Natural killer cell treated with Interleukin-12 subunit alpha and Interleukin-12 subunit beta and Interleukin-15 and Interleukin-18, amount 100 ng/mL, for 72 hours (primary cell): ENCODE results near the gene PAF1. TPM values are rescaled to one million over a fixed set of nuclear protein-coding genes. Genes with fewer than 3 reads are reported as not detected.
"Not testable (repeated sequence)": the region's sequence is repeated elsewhere in the genome, so short reads cannot be mapped to it uniquely, and the experiment has no call there.

Source experiments
- ATAC-seq, 2 donors: fragments of 150-1000 bp; cut with Tn5 transposase in 1 of 2; sonication (Bioruptor Pico), chemical (Tn5 transposase) in 1 of 2; 2 replicates each; pipeline ENCODE4 v1.10.0; 2021
- DNase-seq: peaks from one replicate; pipeline ENCODE4 v3.0.0; 2022; ENCODE audit warnings: low spot score
- H3K27ac Mint-ChIP-seq, 2 donors: 1 replicate in 1 of 2; 2 replicates in 1 of 2; pipeline ENCODE4 v1.8.0; 2022; ENCODE audit warnings: mixed read lengths in 2 of 2, mild to moderate bottlenecking in 1 of 2, moderate library complexity in 1 of 2
- H3K27me3 Mint-ChIP-seq, 2 donors: 1 replicate in 1 of 2; 2 replicates in 1 of 2; pipeline ENCODE4 v1.8.0; 2022; ENCODE audit warnings: mixed read lengths in 2 of 2
- H3K36me3 Mint-ChIP-seq: one replicate; pipeline ENCODE4 v1.8.0; 2022; ENCODE audit warnings: mixed read lengths
- H3K4me1 Mint-ChIP-seq, 2 donors: 1 replicate in 1 of 2; 2 replicates in 1 of 2; pipeline ENCODE4 v1.8.0; 2022; ENCODE audit warnings: low read depth in 2 of 2, mixed read lengths in 2 of 2, mild to moderate bottlenecking in 1 of 2
- H3K4me3 Mint-ChIP-seq: one replicate; pipeline ENCODE4 v1.8.0; 2022; ENCODE audit warnings: mixed read lengths
- H3K9me3 Mint-ChIP-seq: 2 replicates; pipeline ENCODE4 v1.8.0; 2022; ENCODE audit warnings: mixed read lengths
- total RNA-seq, 2 donors: library from RNA; stranded (reverse); gene quantifications; one replicate each; pipeline ENCODE4 v1.2.3, GENCODE V29; 2022

PAF1 gene
- total RNA-seq, 2 donors from 2014 or later = 38.1 to 39.2 TPM

DNA sequence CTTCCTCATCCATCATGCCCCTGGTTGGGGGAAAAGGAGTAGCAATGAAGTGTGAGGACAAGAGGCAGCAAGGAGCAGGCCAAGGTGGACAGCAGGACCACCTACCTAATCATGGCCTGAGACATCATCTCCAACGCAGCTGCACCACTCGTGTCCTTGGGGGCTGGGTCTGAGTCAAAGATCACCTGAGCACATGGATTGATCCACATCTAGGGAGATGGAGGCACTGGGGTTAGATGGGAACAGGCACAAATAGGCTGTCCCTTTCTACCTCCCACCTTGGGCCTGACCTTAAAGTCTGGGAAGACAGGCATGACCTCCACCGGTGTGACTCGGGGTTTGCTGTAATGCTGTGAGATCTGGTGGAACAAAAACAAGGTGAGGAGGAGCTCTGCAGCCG is 2.2 kb downstream of the PAF1 start:
- H3K36me3 Mint-ChIP-seq = peaks cover 12% of the 10 kb centered on the region
- H3K4me3 Mint-ChIP-seq = no peak overlapping the region
- H3K27ac Mint-ChIP-seq = peak overlapping the region; percentile 33 to 97
- H3K9me3 Mint-ChIP-seq = no peaks in the 10 kb centered on the region
- H3K27me3 Mint-ChIP-seq = no peaks in the 10 kb centered on the region
- no peak for ATAC-seq
- DNase-seq = no peak
- H3K4me1 Mint-ChIP-seq = peaks cover 27 to 37% of the 10 kb centered on the region in 2 donors

DNA sequence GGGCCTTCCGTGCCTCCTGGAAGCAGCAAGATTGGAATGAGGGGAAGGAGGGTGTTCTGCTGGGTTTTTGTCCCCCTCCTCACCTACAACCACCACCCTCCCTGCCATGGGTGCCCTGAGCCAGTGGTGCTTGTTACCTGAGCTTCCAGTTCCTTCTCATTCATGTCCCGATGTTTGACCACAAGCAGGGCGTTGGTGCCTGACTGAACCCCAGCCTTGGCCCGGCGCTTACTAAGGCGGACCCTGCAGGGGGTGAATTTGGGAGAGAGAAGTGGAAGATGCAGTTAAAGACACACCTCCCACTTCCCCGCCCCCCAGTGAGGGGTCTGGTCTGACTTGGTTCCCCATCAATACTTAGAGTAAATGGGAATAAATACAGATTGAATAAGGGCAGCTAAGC is 4.3 kb downstream of the PAF1 start:
- Mint-ChIP-seq H3K27me3 (no peaks in the 10 kb centered on the region), H3K4me3 (no peak overlapping the region), H3K27ac (peak overlapping the region; percentile 36 to 54), H3K9me3 (no peaks in the 10 kb centered on the region), H3K4me1 (peaks cover 26 to 28% of the 10 kb centered on the region in 2 donors), H3K36me3 (peaks cover 12% of the 10 kb centered on the region)
- DNase-seq (no peak), ATAC-seq (no peak)

DNA sequence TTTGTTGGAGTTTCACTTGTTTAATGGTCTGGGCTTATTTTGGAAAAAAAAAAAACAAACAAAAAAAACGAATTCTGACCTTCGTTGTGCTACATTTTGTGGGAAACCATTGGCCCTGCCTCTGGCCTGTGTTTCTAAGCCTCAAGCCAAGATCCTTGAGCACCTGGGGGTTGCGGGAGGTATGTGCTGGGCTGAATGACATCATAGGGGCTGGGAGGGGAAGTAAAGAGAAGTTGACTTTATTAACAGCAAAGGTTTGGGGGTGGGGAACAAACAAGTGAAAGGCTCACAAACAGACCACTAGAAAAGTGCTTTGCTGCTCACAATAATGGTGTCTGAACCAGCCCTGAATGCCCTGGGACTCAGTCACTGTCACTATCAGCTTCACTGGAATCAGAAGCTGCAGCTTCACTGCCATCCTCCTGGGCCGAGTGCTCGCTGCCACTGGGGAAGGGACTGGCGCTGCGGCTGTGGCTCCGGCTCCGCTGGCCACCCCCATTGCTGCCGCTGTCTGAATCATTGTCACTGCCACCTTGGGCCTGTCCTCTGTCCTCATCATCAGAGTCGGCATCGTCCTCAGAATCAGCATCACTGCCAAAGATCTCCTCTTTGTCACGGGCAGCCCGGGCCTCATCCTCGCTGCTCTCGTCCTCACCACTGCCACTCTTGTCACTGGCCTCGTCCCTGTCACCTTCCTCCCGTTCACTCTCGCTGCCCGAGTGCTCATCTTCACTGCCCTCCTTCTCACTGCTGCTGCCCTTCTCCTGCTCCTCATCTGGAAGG is 5.1 kb downstream of the PAF1 start:
- H3K36me3 Mint-ChIP-seq = peaks cover 20% of the 10 kb centered on the region
- H3K27me3 Mint-ChIP-seq = no peaks in the 10 kb centered on the region
- DNase-seq (no peak), ATAC-seq (no peak)
- peaks cover 22 to 28% of the 10 kb centered on the region in 2 donors for H3K4me1 Mint-ChIP-seq
- no peak overlapping the region for H3K4me3 Mint-ChIP-seq
- no peaks in the 10 kb centered on the region for H3K9me3 Mint-ChIP-seq
- H3K27ac Mint-ChIP-seq = peak overlapping the region; percentile 36 to 54

DNA sequence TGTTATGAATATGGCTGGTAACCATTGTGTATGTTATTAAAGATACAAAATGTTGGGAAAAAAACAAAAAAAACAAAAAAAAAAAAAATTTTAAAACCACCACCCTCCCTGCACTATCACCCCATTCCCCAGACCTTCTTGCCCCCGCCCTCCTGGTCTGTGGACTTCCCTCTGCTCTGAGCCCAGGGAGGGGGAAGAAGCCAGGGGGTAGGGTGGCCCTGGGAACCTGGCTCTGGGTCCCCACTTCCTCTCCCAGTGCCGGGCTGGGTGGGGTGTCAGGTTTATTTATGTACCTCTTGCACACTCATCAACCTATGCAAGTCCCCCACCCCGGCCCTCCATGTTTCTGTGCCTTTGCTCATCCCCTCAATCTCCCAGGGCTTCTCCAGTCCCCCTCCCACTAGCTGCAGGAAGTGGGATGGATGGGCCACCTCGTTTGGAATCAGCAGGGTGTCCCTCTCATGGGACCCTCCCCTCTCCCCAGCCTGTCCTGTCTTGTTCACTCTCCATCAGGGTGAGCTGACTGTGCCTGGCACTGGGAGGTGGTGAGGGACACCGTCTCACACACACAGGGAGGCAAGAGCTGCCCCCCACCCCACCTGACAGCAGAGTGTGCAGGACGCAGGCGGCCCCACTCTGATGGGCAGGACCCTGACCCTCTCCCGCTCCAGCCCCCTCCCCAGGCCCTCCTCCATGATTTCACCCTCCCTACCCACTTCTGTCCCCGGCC is 5.9 kb downstream of the PAF1 start:
- ATAC-seq (no peak), DNase-seq (no peak)
- Mint-ChIP-seq H3K36me3 (peaks cover 21% of the 10 kb centered on the region), H3K4me1 (peaks cover 17 to 24% of the 10 kb centered on the region in 2 donors), H3K4me3 (no peak overlapping the region), H3K27me3 (no peaks in the 10 kb centered on the region), H3K27ac (peak overlapping the region in 1 of 2 donors; percentile 45), H3K9me3 (no peaks in the 10 kb centered on the region)

DNA sequence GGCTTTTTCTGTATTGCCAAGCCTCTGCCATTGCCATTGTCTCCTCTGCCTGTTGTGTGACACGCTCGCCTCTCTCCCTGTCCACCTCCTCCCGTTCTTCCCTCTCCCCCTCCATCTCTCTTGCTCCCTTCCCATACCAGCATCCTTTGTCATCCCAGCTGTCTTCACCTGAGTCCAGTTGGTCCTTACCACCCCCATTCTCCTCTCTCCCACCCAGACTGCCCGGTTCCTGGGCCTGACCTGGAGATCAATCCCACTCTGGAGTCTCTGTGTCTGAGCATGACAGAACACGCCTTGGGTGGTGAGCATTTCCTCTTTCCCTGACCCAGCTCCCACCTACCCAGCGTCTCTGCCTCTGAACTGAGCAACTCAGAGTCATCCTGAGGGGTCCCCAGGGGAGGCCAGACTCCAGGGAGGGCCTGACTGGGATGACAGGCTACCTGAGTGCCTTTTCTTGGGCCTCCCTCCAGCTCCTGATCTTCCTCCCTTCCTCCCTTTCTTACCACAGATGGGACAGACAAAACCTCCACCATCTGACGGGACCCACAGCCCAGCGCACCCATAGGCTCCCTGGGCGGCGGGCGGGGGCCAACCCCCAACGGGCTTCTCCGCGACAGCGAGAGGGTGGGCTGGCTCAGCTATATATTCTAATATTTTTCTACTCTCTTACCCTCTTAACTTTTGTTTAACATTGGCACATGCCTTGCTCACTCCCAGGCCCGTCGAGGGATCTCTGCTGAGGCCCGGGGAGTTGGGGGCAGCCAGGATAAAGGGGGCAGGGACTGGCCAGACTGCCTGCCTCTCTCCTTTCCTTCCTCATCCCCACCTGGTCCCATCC is 7.7 kb downstream of the PAF1 start:
- H3K4me1 Mint-ChIP-seq = peaks cover 10 to 13% of the 10 kb centered on the region in 2 donors
- ATAC-seq = peak in 1 of 2 donors; percentile 12
- no peak overlapping the region for H3K4me3 Mint-ChIP-seq
- DNase-seq = no peak
- peak overlapping the region in 1 of 2 donors; percentile 57 for H3K27ac Mint-ChIP-seq
- H3K36me3 Mint-ChIP-seq = peaks cover 20% of the 10 kb centered on the region
- no peaks in the 10 kb centered on the region for H3K9me3 Mint-ChIP-seq
- H3K27me3 Mint-ChIP-seq = no peaks in the 10 kb centered on the region

DNA sequence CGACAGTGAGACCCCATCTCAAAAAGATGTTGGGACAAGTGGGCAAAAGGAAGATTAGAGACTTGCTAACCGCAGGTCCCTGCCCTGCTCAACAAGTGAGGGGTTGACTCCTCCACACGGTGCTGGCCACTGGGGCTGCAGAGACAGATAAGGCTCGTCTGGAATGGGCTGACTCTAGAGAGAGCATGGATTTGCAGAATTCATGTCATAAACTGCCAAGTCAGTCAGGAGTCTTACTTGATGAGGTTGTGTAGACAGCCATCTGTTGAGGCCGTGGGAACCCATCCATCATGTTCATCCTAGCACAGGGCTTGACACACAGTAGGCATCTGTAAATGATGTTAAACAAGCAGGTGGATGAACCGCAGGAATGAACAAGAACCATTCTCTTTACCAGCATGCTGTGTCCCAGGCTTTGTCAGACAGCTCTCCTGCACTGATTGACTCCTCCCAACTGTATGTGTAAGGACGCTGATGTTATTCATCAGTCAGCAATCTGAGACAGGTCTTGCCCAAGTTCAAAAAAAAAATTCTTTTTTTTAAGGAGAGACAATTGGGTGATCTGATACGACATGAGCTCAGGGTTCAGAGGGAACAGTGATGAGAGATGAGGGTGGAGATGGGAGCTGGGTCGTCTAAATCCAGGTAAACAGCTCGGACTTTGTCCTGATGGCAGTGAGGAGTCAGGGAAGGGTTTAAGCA is 8.8 kb downstream of the PAF1 start:
- Mint-ChIP-seq H3K9me3 (no peaks in the 10 kb centered on the region), H3K4me3 (no peak overlapping the region), H3K27ac (peak overlapping the region in 1 of 2 donors; percentile 57), H3K27me3 (no peaks in the 10 kb centered on the region), H3K36me3 (peaks cover 22% of the 10 kb centered on the region), H3K4me1 (peaks cover 8 to 12% of the 10 kb centered on the region in 2 donors)
- no peak for DNase-seq
- ATAC-seq = no peak

DNA sequence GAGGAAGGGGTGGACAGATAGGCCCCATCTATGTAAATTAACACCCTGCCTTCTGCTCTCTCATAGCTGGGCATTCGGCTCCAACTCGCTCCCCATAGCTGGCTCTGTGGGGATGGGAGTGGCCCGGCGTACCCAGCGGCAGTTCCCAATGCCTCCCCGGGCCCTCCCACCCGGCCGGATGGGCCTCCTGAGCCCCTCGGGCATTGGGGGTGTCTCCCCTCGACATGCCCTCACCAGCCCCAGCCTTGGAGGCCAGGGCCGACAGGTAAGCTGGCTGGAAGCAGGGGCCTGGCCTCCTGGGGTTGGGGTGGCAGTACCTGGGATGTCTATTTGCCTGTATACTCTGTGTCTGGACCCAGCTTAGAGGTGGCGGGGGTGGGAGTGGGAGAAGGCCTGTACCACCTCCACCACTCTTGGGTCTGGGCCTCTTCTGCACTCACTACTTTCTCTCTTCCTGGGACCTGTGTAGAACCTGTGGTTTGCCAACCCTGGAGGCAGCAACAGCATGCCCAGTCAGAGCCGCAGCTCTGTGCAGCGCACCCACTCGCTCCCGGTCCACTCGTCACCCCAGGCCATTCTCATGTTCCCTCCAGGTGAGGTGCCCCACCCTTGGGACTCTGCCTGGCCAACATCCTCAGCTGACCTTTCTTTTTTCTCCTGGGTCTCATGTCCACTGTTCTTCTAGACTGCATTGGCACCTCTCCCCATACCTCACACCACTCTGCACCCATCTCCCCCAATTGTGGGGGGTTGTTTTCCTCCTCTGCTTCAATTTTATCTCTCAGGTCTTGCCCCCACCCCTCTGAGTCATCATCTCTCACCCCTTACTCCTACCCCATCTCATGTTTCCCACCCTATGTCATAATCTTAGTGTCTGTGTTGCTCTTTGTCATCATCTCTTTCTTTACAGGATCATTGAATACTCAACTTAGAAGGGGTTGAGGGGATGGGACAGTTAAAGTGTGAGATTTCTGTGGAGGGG is 10.1 kb downstream of the PAF1 start:
- Mint-ChIP-seq H3K27me3 (no peaks in the 10 kb centered on the region), H3K27ac (no peak overlapping the region), H3K36me3 (peaks cover 21% of the 10 kb centered on the region), H3K4me3 (no peak overlapping the region), H3K9me3 (no peaks in the 10 kb centered on the region), H3K4me1 (peaks cover 0 to 4% of the 10 kb centered on the region in 2 donors)
- DNase-seq (no peak), ATAC-seq (no peak)

DNA sequence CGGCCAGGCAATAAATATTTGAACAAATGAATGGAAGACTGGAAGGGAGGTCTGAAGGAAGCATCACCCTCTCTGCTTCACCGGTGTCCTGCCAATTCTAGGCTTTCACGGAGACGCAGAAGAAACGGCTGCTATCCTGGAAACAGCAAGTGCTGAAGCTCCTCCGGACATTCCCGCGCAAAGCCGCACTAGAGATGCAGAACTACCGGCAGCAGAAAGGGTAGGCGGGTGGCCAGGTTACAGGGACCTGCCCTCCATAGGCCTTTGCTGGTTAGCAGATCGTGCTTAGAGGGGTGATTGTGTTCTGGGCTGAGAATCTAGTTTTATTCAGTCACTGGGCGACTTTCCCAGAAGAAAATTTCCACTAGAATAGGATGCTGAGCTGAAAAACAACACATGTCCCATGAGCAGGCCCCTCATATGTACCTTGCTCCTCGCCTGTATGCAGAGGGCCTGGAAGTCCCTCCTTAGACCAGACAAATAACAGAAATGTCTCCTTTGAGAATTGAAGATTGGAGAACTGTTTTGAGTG is 11.0 kb downstream of the PAF1 start:
- no peaks in the 10 kb centered on the region for H3K9me3 Mint-ChIP-seq
- H3K36me3 Mint-ChIP-seq = peaks cover 21% of the 10 kb centered on the region
- H3K4me1 Mint-ChIP-seq = peaks cover 0 to 4% of the 10 kb centered on the region in 2 donors
- ATAC-seq (no peak), DNase-seq (no peak)
- H3K4me3 Mint-ChIP-seq = no peak overlapping the region
- H3K27ac Mint-ChIP-seq = no peak overlapping the region
- no peaks in the 10 kb centered on the region for H3K27me3 Mint-ChIP-seq

DNA sequence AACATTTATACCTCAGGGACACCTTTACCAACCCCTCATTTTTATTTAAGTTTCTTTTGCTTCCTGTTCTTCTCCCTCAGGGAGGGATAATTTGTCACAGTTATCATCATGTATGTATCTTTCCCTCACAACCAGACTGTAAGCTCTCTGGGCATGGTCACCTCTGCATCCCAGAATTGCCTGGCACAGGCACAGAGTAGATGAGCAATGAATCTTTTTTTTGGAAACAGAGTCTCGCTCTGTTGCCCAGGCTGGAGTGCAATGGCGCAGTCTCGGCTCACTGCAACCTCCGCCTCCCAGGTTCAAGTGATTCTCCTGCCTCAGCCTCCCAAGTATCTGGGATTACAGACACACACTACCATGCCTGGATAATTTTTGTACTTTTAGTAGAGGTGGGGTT is 11.5 kb downstream of the PAF1 start:
- not testable (repeated sequence) for H3K4me1 Mint-ChIP-seq, ATAC-seq, H3K9me3 Mint-ChIP-seq, H3K4me3 Mint-ChIP-seq, DNase-seq, H3K27me3 Mint-ChIP-seq
- H3K36me3 Mint-ChIP-seq = peaks cover 21% of the 10 kb centered on the region
- H3K27ac Mint-ChIP-seq = peak overlapping the region in 1 of 2 donors; percentile 6

DNA sequence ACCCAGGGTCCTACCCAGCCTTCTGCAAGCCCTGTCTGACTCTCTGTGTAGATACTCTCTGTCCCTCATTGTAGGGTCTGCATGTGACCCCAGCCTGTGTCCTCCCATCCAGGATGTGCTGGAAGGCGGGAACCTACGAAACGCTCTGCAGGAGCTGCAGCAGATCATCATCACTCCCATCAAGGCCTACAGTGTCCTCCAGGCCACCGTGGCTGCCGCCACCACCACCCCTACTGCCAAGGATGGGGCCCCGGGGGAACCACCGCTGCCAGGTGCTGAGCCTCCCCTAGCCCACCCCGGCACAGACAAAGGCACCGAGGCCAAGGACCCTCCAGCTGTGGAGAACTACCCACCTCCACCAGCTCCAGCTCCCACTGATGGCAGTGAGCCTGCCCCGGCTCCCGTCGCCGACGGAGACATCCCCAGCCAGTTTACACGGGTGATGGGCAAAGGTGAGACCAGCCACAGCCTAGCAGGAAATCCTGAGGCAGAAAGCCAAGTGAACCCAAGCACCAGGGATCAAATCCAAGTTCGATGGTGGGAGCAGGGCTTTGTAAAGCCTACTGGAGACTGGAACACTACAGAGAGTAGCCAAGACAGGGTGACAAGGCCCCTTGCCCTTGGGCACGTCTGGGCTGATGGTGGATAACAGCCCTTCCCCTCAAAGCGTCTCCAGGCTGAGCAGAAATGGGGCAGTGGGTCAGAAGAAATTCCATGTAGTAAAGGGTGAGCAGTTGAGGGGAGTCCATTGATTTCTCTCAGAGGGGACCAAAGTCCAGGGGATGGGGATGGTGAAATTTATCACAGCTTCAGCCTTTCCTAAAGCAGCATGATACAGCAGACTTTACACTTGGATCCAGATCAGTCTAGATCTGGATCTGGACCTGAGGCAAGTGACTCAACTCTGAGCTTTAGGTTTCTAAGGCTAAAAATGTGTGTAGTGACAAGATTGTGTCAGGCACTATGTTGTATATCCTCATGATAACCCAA is 13.2 kb downstream of the PAF1 start:
- H3K27ac Mint-ChIP-seq = no peak overlapping the region
- H3K4me1 Mint-ChIP-seq = peaks cover 0 to 8% of the 10 kb centered on the region in 2 donors
- ATAC-seq = no peak
- H3K36me3 Mint-ChIP-seq = peaks cover 21% of the 10 kb centered on the region
- H3K27me3 Mint-ChIP-seq = no peaks in the 10 kb centered on the region
- no peaks in the 10 kb centered on the region for H3K9me3 Mint-ChIP-seq
- DNase-seq = no peak
- H3K4me3 Mint-ChIP-seq = no peak overlapping the region

DNA sequence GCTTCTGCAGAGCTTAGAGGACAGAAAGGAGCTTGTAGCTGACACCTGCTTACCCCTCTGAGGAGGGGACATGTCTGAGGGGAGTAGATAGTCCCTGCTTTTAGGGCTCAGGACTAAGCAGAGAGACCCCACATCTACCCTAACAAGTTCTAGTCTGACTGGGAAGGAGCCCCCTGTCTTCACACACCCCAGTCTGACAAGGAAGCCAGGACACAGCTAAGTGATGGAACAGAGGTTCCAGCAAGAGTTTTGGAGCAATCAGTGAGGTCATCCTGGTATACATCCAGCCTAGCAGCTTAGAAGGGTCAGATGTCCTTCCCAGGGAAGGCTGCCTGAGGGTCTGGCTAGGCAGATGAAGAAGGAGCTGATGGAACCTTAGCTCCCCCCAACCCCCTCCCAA is 15.0 kb downstream of the PAF1 start:
- Mint-ChIP-seq H3K9me3 (no peaks in the 10 kb centered on the region), H3K36me3 (peaks cover 15% of the 10 kb centered on the region), H3K4me3 (no peak overlapping the region), H3K27me3 (no peaks in the 10 kb centered on the region), H3K27ac (no peak overlapping the region), H3K4me1 (peaks cover 0 to 3% of the 10 kb centered on the region in 2 donors)
- ATAC-seq = no peak
- DNase-seq = no peak
